GM23338 (cell line): ENCODE data around the gene SIK2.

ENCODE experiments used
- CTCF ChIP-seq, 2 experiments: fragments of 200-600 bp in 1 of 2; sonication (generic) in 1 of 2; conservative IDR thresholded peaks; 2 replicates each; pipeline versions ENCODE4 v1.5.1 to v1.6.1; 2016 to 2017; ENCODE audit warnings: antibody characterized with exemption in 2 of 2, low read depth in 2 of 2, mild to moderate bottlenecking in 2 of 2, moderate library complexity in 1 of 2
- EZH2 ChIP-seq: fragments of 200-600 bp; sonication (generic); IDR thresholded peaks from one replicate; pipeline ENCODE4 v1.8.0; 2017; ENCODE audit warnings: antibody characterized with exemption, mild to moderate bottlenecking, low read depth; ENCODE audit not compliant: unreplicated experiment
- POLR2AphosphoS5 ChIP-seq: IDR thresholded peaks from 2 replicates; pipeline ENCODE4 v1.6.1; 2016; ENCODE audit warnings: antibody characterized with exemption, low read depth
- REST ChIP-seq: IDR thresholded peaks from one replicate; pipeline ENCODE4 v1.6.1; 2018; ENCODE audit warnings: antibody characterized with exemption; ENCODE audit not compliant: unreplicated experiment
- ZNF114 ChIP-seq: fragments of 250-450 bp; sonication (Bioruptor Pico); IDR thresholded peaks from 2 replicates; pipeline ENCODE4 v1.5.0; 2020; ENCODE audit warnings: mild to moderate bottlenecking, moderate library complexity

- TF ChIP-seq CTCF (conservative IDR thresholded peaks at IDR 0.05; ENCODE audit: low read depth in 2 of 2) (no peak), EZH2 (no peak), REST (no peak), POLR2AphosphoS5 (no peak), ZNF114 (CRISPR knock-in tag) (no peak)
Measured at GRCh38 chr11:111725621-111726020, 123.4 kb downstream of the SIK2 start.
